Lung microvascular endothelial cell (primary cell): Measurements from ENCODE around the gene TMED8. TPM values are rescaled to one million over a fixed set of nuclear protein-coding genes. Genes with fewer than 3 reads are reported as not detected.

Source experiments
- DNase-seq, 2 donors: peaks; one replicate each; pipeline versions ENCODE4 v3.0.0 to v3.0.0-alpha.2; 2010; ENCODE audit warnings: low read depth in 2 of 2
- total RNA-seq: library from RNA; depleted of rRNA; stranded (reverse); fragments of >200 nt; gene quantifications from 2 replicates; pipeline ENCODE4 v1.2.1, GENCODE V29; 2014

The TMED8 gene
- total RNA-seq, 1 donor from 2014 or later: 9.7 TPM

DNA sequence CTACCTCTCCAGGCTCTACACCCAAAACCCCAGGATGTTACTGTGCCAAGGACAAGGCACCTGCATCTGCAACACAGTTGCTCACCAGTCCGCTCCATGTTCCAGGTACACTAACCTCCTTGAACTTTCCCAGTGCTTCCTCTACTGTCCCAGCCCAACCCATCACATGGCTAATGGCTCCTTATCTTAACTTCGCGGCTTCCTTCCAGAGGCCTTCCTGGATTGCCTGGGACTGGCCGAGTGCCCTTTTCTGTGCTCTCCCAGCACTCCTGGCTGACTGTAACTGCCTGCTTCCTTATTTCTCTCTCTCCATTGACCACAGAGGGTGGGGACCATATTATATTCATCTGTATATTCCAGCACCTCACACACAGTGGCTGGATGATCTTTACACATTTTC, 77.1 kb downstream of the TMED8 start:
- no peak for DNase-seq

DNA sequence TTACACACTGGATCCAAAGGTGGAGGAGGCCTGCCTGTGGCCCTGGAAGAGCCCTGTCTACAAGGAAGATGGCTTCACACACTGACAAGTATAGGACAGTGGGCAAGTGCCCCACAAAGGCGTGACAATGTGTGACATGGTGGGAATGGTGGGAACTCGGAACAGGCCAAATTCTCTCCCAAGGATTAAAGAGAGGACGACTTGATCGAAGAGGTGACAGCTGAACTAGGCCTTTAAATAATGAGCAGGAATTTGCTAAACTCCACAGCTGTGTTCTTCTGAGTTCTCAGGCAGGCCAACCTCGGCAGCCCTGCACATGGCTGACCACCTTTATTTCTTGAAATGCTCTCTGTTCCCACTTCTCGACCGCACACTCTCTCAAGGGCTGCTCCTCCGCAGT, 80.0 kb downstream of the TMED8 start:
- no peak for DNase-seq

DNA sequence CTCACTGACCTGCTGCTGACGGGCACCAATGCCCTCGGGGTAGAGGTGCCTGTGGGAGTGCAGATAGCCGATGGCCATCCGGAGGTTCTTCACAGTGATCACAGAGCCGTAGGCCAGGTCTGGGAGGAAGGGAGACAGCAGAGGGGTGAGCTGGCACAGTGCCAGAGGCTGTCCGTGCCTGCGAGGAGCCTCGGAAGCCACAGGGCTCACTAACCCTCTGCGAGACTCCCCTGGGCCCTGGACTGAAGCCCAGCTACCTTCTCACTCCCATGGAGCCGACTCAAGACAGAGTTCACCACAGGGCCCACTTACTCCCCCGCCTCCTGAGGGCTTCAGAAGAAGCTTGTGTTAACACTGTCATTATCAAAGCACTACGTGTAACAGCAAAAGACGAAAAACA, 80.7 kb downstream of the TMED8 start:
- no peak for DNase-seq

DNA sequence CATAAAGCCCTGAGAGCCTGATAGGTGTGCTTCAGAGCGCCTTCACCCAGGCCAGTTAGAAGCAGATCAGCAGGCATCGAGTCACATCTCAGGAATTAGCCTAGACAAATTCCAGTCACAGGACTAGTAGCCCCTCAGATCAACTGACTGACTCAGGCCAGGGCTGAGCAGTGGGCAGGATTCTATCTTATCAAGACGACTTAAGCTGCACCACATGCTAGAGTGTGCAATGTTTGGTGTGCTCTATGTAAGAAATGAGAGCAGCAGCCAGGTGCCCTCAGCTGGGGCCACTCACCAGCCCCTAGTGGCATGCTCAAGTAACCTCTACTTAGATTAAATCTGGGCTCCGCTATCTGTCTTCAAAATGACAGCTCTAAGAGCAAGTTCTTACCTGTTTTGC, 86.2 kb downstream of the TMED8 start:
- no peak for DNase-seq

DNA sequence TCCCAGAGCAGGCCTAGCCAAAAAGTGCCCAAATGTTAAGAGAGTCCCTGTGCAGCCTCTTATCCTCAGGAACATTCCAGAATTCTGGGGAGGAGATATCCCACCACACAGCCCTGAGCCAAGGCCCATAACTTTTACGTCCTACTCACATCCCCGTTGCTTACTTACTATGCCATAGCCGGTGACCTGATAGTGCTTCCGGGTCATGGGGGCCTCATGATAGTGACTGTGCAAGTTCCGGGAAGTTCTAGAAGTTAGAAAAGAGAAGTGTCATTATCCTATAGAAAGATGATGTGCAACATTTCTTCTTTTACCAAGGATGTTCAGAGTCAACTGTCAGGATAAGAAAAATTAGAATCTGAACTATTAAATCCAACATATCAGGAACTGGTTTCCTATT, 90.3 kb downstream of the TMED8 start:
- DNase-seq: no peak

Other genes starting within 250 kb of the TMED8 start
- gene ZDHHC22, start 235.3 kb downstream of the TMED8 start, total RNA-seq: under 0.01 TPM in 1 of 2 replicates, not detected in the other
- 0.44 and 0.79 TPM in 2 replicates for gene TMEM63C, start 195.3 kb downstream of the TMED8 start, total RNA-seq
- not detected in 2 replicates for gene NGB, start 105.9 kb downstream of the TMED8 start, total RNA-seq
- gene POMT2, start 56.2 kb downstream of the TMED8 start, total RNA-seq: 5.2 and 6.9 TPM in 2 replicates
- gene GSTZ1, start 56.1 kb downstream of the TMED8 start, total RNA-seq: 11.1 and 26.4 TPM in 2 replicates
- 0.40 and 0.44 TPM in 2 replicates for gene SAMD15, start 285 bp upstream of the TMED8 start, total RNA-seq
- under 0.01 and 0.20 TPM in 2 replicates for gene NOXRED1, start 46.4 kb upstream of the TMED8 start, total RNA-seq
- gene VIPAS39, start 80.5 kb upstream of the TMED8 start, total RNA-seq: 20.3 and 22.0 TPM in 2 replicates
- 68.4 and 81.7 TPM in 2 replicates for gene AHSA1, start 81.0 kb upstream of the TMED8 start, total RNA-seq
- not detected in 2 replicates for gene ISM2, start 121.7 kb upstream of the TMED8 start, total RNA-seq
- 42.3 and 62.3 TPM in 2 replicates for gene SPTLC2, start 239.5 kb upstream of the TMED8 start, total RNA-seq